H1 (cell line): ENCODE data around the gene PTX3. TPM values are rescaled to one million over a fixed set of nuclear protein-coding genes. Genes with fewer than 3 reads are reported as not detected.

Source experiments
- CTCF ChIA-PET: fragments of 300-600 bp; sonication (Branson Sonifier 250); formaldehyde crosslinking; loops from one replicate; lab custom pipeline; 2021; ENCODE audit not compliant: partially characterized antibody; lab: Charles Lee
- POLR2A ChIA-PET: fragments of 300-600 bp; sonication (Branson Sonifier 250); formaldehyde crosslinking; loops from one replicate; lab custom pipeline; 2021; ENCODE audit warnings: inconsistent platforms; ENCODE audit not compliant: partially characterized antibody; lab: Charles Lee
- DNase-seq, 2 experiments: peaks; one replicate each; pipeline versions ENCODE4 v3.0.0 to v3.0.0-alpha.2; 2010 to 2022; ENCODE audit warnings: low spot score in 2 of 2, low read depth in 1 of 2, mixed read lengths in 1 of 2
- FAIRE-seq: peaks from 2 replicates; lab custom pipeline; 2011; peaks lifted over from hg19 to GRCh38; lab: Jason Lieb, UNC
- H2AFZ ChIP-seq: 2 replicates; pipeline ENCODE4 v1.8.1; 2012; ENCODE audit warnings: low read length, inconsistent platforms
- H2AK5ac ChIP-seq: 2 replicates; pipeline ENCODE4 v1.6.1; 2013; ENCODE audit warnings: low read depth, low read length
- H2BK120ac ChIP-seq: replicated peaks from 2 replicates; pipeline ENCODE3; 2013; ENCODE audit warnings: low read depth, low read length, inconsistent platforms
- H2BK12ac ChIP-seq: 2 replicates; pipeline ENCODE4 v1.6.1; 2013; ENCODE audit warnings: low read depth, low read length
- H2BK15ac ChIP-seq: 2 replicates; pipeline ENCODE4 v1.6.1; 2013; ENCODE audit warnings: low read length
- H2BK20ac ChIP-seq: 2 replicates; pipeline ENCODE4 v1.6.1; 2013; ENCODE audit warnings: low read length
- H2BK5ac ChIP-seq: 2 replicates; pipeline ENCODE4 v1.6.1; 2013; ENCODE audit warnings: low read depth, low read length
- H3K14ac ChIP-seq: 2 replicates; pipeline ENCODE4 v1.6.1; 2013; ENCODE audit warnings: inconsistent platforms; ENCODE audit not compliant: insufficient read length
- H3K18ac ChIP-seq: 2 replicates; pipeline ENCODE4 v1.6.1; 2013; ENCODE audit warnings: low read length; ENCODE audit errors: extremely low read depth
- H3K23ac ChIP-seq: 2 replicates; pipeline ENCODE4 v1.6.1; 2013; ENCODE audit warnings: inconsistent platforms; ENCODE audit not compliant: insufficient read length
- H3K23me2 ChIP-seq: 2 replicates; pipeline ENCODE4 v1.6.1; 2013; ENCODE audit warnings: low read depth, low read length
- H3K27ac ChIP-seq: 2 replicates; pipeline ENCODE4 v1.6.1; 2011; ENCODE audit warnings: low read depth, low read length, inconsistent platforms
- H3K27me3 ChIP-seq, 4 experiments: replicated peaks in 1 of 4; 1 replicate in 1 of 4; 2 replicates in 3 of 4; pipeline versions ENCODE4 v1.6.1 to v1.8.1; 2011 to 2013; ENCODE audit warnings: low read length in 3 of 4, mild to moderate bottlenecking in 3 of 4, inconsistent platforms in 2 of 4, mixed read lengths in 2 of 4, moderate library complexity in 1 of 4; ENCODE audit not compliant: control insufficient read depth in 3 of 4, insufficient read depth in 3 of 4; ENCODE audit errors: extremely low read depth in 1 of 4
- H3K36me3 ChIP-seq, 4 experiments: 2 replicates each; pipeline versions ENCODE4 v1.6.1 to v1.8.1; 2011 to 2013; ENCODE audit warnings: mild to moderate bottlenecking in 4 of 4, low read length in 3 of 4, moderate library complexity in 2 of 4, control low read depth in 1 of 4, inconsistent platforms in 1 of 4; ENCODE audit not compliant: insufficient read depth in 4 of 4, control insufficient read depth in 2 of 4
- H3K4ac ChIP-seq: replicated peaks from 2 replicates; pipeline ENCODE3; 2013; ENCODE audit warnings: low read length, low read depth, mixed read lengths, inconsistent platforms; ENCODE audit not compliant: insufficient read length
- H3K4me1 ChIP-seq, 4 experiments: replicated peaks in 1 of 4; 1 replicate in 1 of 4; 2 replicates in 3 of 4; pipeline versions ENCODE4 v1.6.1 to v1.8.1; 2011 to 2013; ENCODE audit warnings: low read length in 3 of 4, inconsistent platforms in 2 of 4, mixed read lengths in 1 of 4; ENCODE audit not compliant: insufficient read depth in 4 of 4, control insufficient read depth in 3 of 4
- H3K4me2 ChIP-seq, 2 experiments: 2 replicates each; pipeline versions ENCODE4 v1.6.1 to v1.8.1; 2011 to 2013; ENCODE audit warnings: low read depth in 2 of 2, low read length in 2 of 2, control low read depth in 1 of 2, inconsistent platforms in 1 of 2, mild to moderate bottlenecking in 1 of 2; ENCODE audit not compliant: insufficient read depth in 1 of 2
- H3K4me3 ChIP-seq, 4 experiments: fragments of 200-600, 300-600 bp in 1 of 4; sonication (generic), shearing (Covaris generic), sonication (Bioruptor Twin) in 1 of 4; 2 replicates each; pipeline versions ENCODE4 v1.5.1 to v1.8.1; 2011 to 2016; ENCODE audit warnings: low read length in 4 of 4, low read depth in 3 of 4, control low read depth in 2 of 4, inconsistent platforms in 2 of 4, mild to moderate bottlenecking in 2 of 4, mixed read lengths in 1 of 4, moderate library complexity in 1 of 4; ENCODE audit not compliant: insufficient read depth in 2 of 4; ENCODE audit errors: extremely low read depth in 1 of 4
- H3K56ac ChIP-seq: replicated peaks from 2 replicates; pipeline ENCODE3; 2013; ENCODE audit warnings: low read depth, mild to moderate bottlenecking, mixed read lengths, low read length, inconsistent platforms; ENCODE audit not compliant: insufficient read length
- H3K79me1 ChIP-seq: 2 replicates; pipeline ENCODE4 v1.6.1; 2013; ENCODE audit warnings: low read depth, low read length, control low read depth
- H3K79me2 ChIP-seq, 2 experiments: 2 replicates each; pipeline versions ENCODE4 v1.6.1 to v1.8.1; 2012 to 2013; ENCODE audit warnings: low read length in 2 of 2, mild to moderate bottlenecking in 2 of 2, inconsistent platforms in 1 of 2; ENCODE audit not compliant: insufficient read depth in 2 of 2, control insufficient read depth in 1 of 2
- H3K9ac ChIP-seq, 4 experiments: replicated peaks in 1 of 4; 1 replicate in 1 of 4; 2 replicates in 3 of 4; pipeline versions ENCODE4 v1.6.1 to v1.8.1; 2011 to 2013; ENCODE audit warnings: low read depth in 3 of 4, low read length in 3 of 4, control low read depth in 2 of 4, mild to moderate bottlenecking in 2 of 4, moderate library complexity in 2 of 4, inconsistent platforms in 1 of 4; ENCODE audit errors: extremely low read depth in 1 of 4
- H3K9me3 ChIP-seq, 2 experiments: 2 replicates each; pipeline versions ENCODE4 v1.6.1 to v1.8.1; 2012 to 2013; ENCODE audit warnings: mild to moderate bottlenecking in 2 of 2, moderate library complexity in 2 of 2, control low read depth in 1 of 2, inconsistent platforms in 1 of 2, low read depth in 1 of 2, low read length in 1 of 2, mixed read lengths in 1 of 2; ENCODE audit not compliant: insufficient read depth in 2 of 2
- H4K20me1 ChIP-seq, 2 experiments: replicated peaks in 1 of 2; 2 replicates each; pipeline versions ENCODE3 to v1.8.1; 2011 to 2013; ENCODE audit warnings: inconsistent platforms in 2 of 2, low read length in 2 of 2, mild to moderate bottlenecking in 1 of 2; ENCODE audit not compliant: insufficient read depth in 2 of 2, control insufficient read depth in 1 of 2
- H4K5ac ChIP-seq: 2 replicates; pipeline ENCODE4 v1.6.1; 2013; ENCODE audit warnings: low read length, low read depth, mixed read lengths, inconsistent platforms; ENCODE audit not compliant: insufficient read length
- H4K8ac ChIP-seq: 2 replicates; pipeline ENCODE4 v1.8.0; 2013; ENCODE audit warnings: mild to moderate bottlenecking, moderate library complexity, low read length, inconsistent platforms; ENCODE audit not compliant: insufficient read depth; ENCODE audit errors: extremely low read depth
- H4K91ac ChIP-seq: replicated peaks from 2 replicates; pipeline ENCODE3; 2013; ENCODE audit warnings: low read length, mixed read lengths, inconsistent platforms; ENCODE audit not compliant: insufficient read length
- BCL11A ChIP-seq, 2 experiments: IDR thresholded peaks; one replicate each; pipeline ENCODE4 v1.6.1; 2011; ENCODE audit warnings: low read depth in 2 of 2, low read length in 2 of 2, mild to moderate bottlenecking in 2 of 2
- FOSL1 ChIP-seq: IDR thresholded peaks from 2 replicates; pipeline ENCODE4 v1.6.1; 2011; ENCODE audit warnings: mild to moderate bottlenecking, low read depth, low read length, moderate library complexity; ENCODE audit not compliant: insufficient read depth
- KDM1A ChIP-seq: fragments of 200-600, 300-600 bp; sonication (generic); IDR thresholded peaks from 2 replicates; pipeline ENCODE4 v1.7.1; 2016; ENCODE audit warnings: mild to moderate bottlenecking, low read length, borderline replicate concordance
- TAF1 ChIP-seq: IDR thresholded peaks from 2 replicates; pipeline ENCODE4 v1.6.1; 2011; ENCODE audit warnings: mild to moderate bottlenecking, low read depth, low read length
- TAF7 ChIP-seq: optimal IDR thresholded peaks from 2 replicates; pipeline ENCODE3; 2011; ENCODE audit warnings: low read depth, mild to moderate bottlenecking, inconsistent platforms, low read length, moderate library complexity, borderline replicate concordance
- YY1 ChIP-seq: IDR thresholded peaks from 2 replicates; pipeline ENCODE4 v1.6.1; 2011; ENCODE audit warnings: low read depth, mild to moderate bottlenecking, low read length
- WGBS, 2 experiments: shearing (Covaris generic) in 1 of 2; methylation state at CpG; one replicate each; pipeline versions ENCODE4 v1.1.6 to v1.1.7; 2013 to 2015; ENCODE audit warnings: low lambda C conversion rate in 2 of 2, mixed read lengths in 2 of 2, inconsistent platforms in 1 of 2, low coverage in 1 of 2, missing lambda C conversion rate in 1 of 2; ENCODE audit not compliant: insufficient replicate concordance in 2 of 2, insufficient coverage in 1 of 2, insufficient read length in 1 of 2; ENCODE audit errors: extremely low coverage in 1 of 2, missing lambda C conversion rate in 1 of 2; 5-methylcytosine and 5-hydroxymethylcytosine counted together
- polyA plus RNA-seq, 7 experiments: library from polyadenylated mRNA; depleted of rRNA in 3 of 7; stranded (reverse) in 5 of 7; unstranded in 2 of 7; fragments of >200 nt in 5 of 7; fragments of 200-250 nt in 2 of 7; gene quantifications; 1 replicate in 5 of 7; 2 replicates in 1 of 7; 4 replicates in 1 of 7; pipeline versions ENCODE4 v1.2.1 to v1.2.3, GENCODE V29; 2011 to 2013; ENCODE audit warnings: missing spikeins in 2 of 7, mixed read lengths in 2 of 7
- total RNA-seq: library from RNA; stranded (reverse); fragmentation: NEBNext Ultra II Directional; extraction: Animal tissue kit (Norgen Biotek cat#: 25700); gene quantifications from 2 replicates; pipeline ENCODE4 v1.2.1, GENCODE V29; 2021
- TF ChIP-seq, protein P1 (sequence below): IDR thresholded peaks from 2 replicates; pipeline ENCODE4 v1.6.1; 2012; ENCODE audit warnings: inconsistent platforms

Gene PTX3
- total and polyA plus RNA-seq, 2 of the 8 experiments (the other 6 are each of a cell fraction or from before 2014, with no cell fraction given): 1.2 to 1.7 TPM

DNA sequence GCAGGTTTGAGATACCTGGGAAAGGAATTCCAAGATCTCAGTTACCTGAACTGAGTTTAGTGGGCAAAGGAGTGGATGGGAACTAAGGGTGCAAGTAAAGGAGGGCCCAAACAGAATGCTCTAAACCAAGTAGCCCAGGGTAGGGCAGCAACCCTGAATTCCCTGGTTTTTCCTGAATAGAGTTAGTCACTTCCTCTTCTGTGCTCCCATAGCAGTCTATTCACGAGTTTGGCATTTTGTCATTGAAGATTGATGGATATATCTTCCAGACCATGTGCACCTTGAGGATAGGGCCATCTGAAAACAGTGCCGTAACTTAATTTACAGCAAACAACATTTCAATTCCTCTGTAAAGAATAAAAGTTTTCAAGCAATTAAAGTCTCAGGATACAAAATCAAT is 18.5 kb upstream of the PTX3 start:
- no peak for FAIRE-seq
- Histone ChIP-seq H3K27me3 (no peaks in the 10 kb centered on the region), H2BK5ac (no peak overlapping the region), H4K8ac (no peak overlapping the region), H2BK20ac (no peak overlapping the region), H3K18ac (no peak overlapping the region), H2BK120ac (no peak overlapping the region), H2AFZ (no peak overlapping the region), H3K36me3 (no peaks in the 10 kb centered on the region), H2BK15ac (no peak overlapping the region), H3K14ac (no peak overlapping the region), H4K20me1 (no peaks in the 10 kb centered on the region), H4K5ac (no peak overlapping the region), H3K4me2 (no peak overlapping the region), H2AK5ac (no peak overlapping the region), H4K91ac (no peak overlapping the region), H3K79me2 (no peaks in the 10 kb centered on the region), H3K79me1 (no peaks in the 10 kb centered on the region), H3K4me1 (no peaks in the 10 kb centered on the region), H2BK12ac (no peak overlapping the region), H3K4me3 (no peak overlapping the region), H3K27ac (no peak overlapping the region), H3K9ac (no peak overlapping the region), H3K56ac (no peak overlapping the region), H3K23ac (no peak overlapping the region), H3K9me3 (no peaks in the 10 kb centered on the region), H3K4ac (no peak overlapping the region), H3K23me2 (no peaks in the 10 kb centered on the region)
- ChIA-PET CTCF (interaction anchor here (1.3 to 1.9 kb wide), 2 partner anchors 70 to 115 kb away, joined by 3 to 5 read pairs; no protein-coding TSS in a partner anchor), POLR2A (no interaction called here)
- 75% methylated on average over 2 of the region's 2 CpGs; no CpG with 5 or more reads in 1 of the 2 experiments for WGBS, 2 experiments
- DNase-seq: no peak
- no peak for TF ChIP-seq KDM1A
- no peak for TF ChIP-seq YY1
- TF ChIP-seq FOSL1: no peak
- no peak for TF ChIP-seq BCL11A (IDR thresholded peaks at IDR 0.05; ENCODE audit: low read depth in 2 of 2, low read length in 2 of 2)
- TF ChIP-seq TAF1: no peak
- TF ChIP-seq, protein P1, sequence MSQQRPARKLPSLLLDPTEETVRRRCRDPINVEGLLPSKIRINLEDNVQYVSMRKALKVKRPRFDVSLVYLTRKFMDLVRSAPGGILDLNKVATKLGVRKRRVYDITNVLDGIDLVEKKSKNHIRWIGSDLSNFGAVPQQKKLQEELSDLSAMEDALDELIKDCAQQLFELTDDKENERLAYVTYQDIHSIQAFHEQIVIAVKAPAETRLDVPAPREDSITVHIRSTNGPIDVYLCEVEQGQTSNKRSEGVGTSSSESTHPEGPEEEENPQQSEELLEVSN: no peak
- TF ChIP-seq TAF7: no peak
